Measurements from ENCODE around the gene SMC5.

DNA sequence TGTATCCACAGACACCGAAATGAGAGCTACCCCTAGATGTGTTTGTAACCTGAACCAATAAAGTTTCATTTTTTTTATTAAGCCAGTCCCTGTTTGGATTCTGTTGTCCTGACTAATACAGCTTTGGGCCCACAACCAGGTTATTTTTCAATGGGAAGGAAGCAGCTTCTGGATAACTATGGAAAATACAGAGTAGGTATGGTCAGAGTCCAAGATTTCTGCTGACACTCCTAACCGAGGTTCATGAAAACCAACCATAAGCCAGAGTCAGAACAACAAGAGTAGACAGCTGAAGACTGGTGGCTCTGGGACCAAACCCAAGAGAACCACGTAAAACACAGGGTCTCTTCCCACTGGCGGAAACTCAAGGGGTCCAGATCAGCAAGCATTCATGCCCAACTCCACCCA lies 144.8 kb downstream of the SMC5 start:
- TF ChIP-seq, protein P1, sequence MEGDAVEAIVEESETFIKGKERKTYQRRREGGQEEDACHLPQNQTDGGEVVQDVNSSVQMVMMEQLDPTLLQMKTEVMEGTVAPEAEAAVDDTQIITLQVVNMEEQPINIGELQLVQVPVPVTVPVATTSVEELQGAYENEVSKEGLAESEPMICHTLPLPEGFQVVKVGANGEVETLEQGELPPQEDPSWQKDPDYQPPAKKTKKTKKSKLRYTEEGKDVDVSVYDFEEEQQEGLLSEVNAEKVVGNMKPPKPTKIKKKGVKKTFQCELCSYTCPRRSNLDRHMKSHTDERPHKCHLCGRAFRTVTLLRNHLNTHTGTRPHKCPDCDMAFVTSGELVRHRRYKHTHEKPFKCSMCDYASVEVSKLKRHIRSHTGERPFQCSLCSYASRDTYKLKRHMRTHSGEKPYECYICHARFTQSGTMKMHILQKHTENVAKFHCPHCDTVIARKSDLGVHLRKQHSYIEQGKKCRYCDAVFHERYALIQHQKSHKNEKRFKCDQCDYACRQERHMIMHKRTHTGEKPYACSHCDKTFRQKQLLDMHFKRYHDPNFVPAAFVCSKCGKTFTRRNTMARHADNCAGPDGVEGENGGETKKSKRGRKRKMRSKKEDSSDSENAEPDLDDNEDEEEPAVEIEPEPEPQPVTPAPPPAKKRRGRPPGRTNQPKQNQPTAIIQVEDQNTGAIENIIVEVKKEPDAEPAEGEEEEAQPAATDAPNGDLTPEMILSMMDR (IDR thresholded peaks at IDR 0.05; ENCODE audit: insufficient read depth, low read depth, low read length): no peak
- no peak for TF ChIP-seq EZH2 (IDR thresholded peaks at IDR 0.05; ENCODE audit: insufficient read depth, low read length)
